ENCODE measurements around the gene NMT1. TPM values are rescaled to one million over a fixed set of nuclear protein-coding genes. Genes with fewer than 3 reads are reported as not detected.

NMT1 gene
- total and polyA plus RNA-seq, 2 of the 13 experiments (the other 11 are each of a cell fraction or from before 2014, with no cell fraction given) = 75.7 to 142 TPM

- TF ChIP-seq ZNF614 (CRISPR knock-in tag; IDR thresholded peaks at IDR 0.05; ENCODE audit: borderline replicate concordance) (no peak), CHCHD3 (CRISPR knock-in tag; IDR thresholded peaks at IDR 0.05) (no peak), U2AF1 (optimal IDR thresholded peaks at IDR 0.05; ENCODE audit: low read depth, low read length) (no peak), NONO (IDR thresholded peaks at IDR 0.05) (no peak), NONO (CRISPR knock-in tag; conservative IDR thresholded peaks at IDR 0.05) (0 out of 2 replicates have a peak, but pooled peaks have one; percentile 24), HNRNPH1 (optimal IDR thresholded peaks at IDR 0.05; ENCODE audit: low read depth, low read length) (peak; percentile 57), POLR2A (IDR thresholded peaks at IDR 0.05; ENCODE audit: insufficient read depth in 1 of 2, low read depth in 2 of 2, low read length in 2 of 2) (no peak), ZNF770 (CRISPR knock-in tag; IDR thresholded peaks at IDR 0.05) (peak; percentile 49; the same call in 1 of the 2 replicates)
- TF ChIP-seq, protein P1, sequence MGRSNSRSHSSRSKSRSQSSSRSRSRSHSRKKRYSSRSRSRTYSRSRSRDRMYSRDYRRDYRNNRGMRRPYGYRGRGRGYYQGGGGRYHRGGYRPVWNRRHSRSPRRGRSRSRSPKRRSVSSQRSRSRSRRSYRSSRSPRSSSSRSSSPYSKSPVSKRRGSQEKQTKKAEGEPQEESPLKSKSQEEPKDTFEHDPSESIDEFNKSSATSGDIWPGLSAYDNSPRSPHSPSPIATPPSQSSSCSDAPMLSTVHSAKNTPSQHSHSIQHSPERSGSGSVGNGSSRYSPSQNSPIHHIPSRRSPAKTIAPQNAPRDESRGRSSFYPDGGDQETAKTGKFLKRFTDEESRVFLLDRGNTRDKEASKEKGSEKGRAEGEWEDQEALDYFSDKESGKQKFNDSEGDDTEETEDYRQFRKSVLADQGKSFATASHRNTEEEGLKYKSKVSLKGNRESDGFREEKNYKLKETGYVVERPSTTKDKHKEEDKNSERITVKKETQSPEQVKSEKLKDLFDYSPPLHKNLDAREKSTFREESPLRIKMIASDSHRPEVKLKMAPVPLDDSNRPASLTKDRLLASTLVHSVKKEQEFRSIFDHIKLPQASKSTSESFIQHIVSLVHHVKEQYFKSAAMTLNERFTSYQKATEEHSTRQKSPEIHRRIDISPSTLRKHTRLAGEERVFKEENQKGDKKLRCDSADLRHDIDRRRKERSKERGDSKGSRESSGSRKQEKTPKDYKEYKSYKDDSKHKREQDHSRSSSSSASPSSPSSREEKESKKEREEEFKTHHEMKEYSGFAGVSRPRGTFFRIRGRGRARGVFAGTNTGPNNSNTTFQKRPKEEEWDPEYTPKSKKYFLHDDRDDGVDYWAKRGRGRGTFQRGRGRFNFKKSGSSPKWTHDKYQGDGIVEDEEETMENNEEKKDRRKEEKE (IDR thresholded peaks at IDR 0.05) = no peak
- TF ChIP-seq, protein P2, sequence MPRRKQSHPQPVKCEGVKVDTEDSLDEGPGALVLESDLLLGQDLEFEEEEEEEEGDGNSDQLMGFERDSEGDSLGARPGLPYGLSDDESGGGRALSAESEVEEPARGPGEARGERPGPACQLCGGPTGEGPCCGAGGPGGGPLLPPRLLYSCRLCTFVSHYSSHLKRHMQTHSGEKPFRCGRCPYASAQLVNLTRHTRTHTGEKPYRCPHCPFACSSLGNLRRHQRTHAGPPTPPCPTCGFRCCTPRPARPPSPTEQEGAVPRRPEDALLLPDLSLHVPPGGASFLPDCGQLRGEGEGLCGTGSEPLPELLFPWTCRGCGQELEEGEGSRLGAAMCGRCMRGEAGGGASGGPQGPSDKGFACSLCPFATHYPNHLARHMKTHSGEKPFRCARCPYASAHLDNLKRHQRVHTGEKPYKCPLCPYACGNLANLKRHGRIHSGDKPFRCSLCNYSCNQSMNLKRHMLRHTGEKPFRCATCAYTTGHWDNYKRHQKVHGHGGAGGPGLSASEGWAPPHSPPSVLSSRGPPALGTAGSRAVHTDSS (CRISPR knock-in tag; conservative IDR thresholded peaks at IDR 0.05) = no peak
Measured at GRCh38 chr17:45143767-45144198, 82.7 kb downstream of the NMT1 start (continued).

Data from HepG2 (cell line).